ENCODE measurements around the gene WFDC10A. TPM values are rescaled to one million over a fixed set of nuclear protein-coding genes. Genes with fewer than 3 reads are reported as not detected.
"Not testable (repeated sequence)": the region's sequence is repeated elsewhere in the genome, so short reads cannot be mapped to it uniquely, and the experiment has no call there.

The WFDC10A gene
- total and polyA plus RNA-seq, 7 donors, result not detected

- Histone ChIP-seq H3K27ac (no peak overlapping the region), H3K27me3 (ENCODE audit: insufficient read depth in 3 of 3, low read length in 2 of 3) (peaks cover 0 to 2% (median 0%) of the 10 kb centered on the region in 3 donors), H3K9me3 (no peaks in the 10 kb centered on the region), H3K4me1 (no peaks in the 10 kb centered on the region), H3K36me3 (ENCODE audit: insufficient read depth in 1 of 2, low read depth in 1 of 2) (no peaks in the 10 kb centered on the region), H3K4me3 (no peak overlapping the region)
- no peak for TF ChIP-seq CTCF (IDR thresholded peaks at IDR 0.05)
- DNase-seq (no peak), ATAC-seq (no peak)
- intact Hi-C loops (cut with DNase I), result no loop called here
- 78 to 88% (median 88%) methylated on average over 3 of the region's 3 CpGs for WGBS, 3 donors
Observed at GRCh38 chr20:45646875-45647274, 17.3 kb downstream of the WFDC10A start.

GRCh38 chr20:45647441-45648050 lies 18.0 kb downstream of the WFDC10A start:
- H3K27ac ChIP-seq, result no peak overlapping the region
- H3K4me3 ChIP-seq, result no peak overlapping the region
- DNase-seq (no peak), ATAC-seq (no peak)
- H3K36me3 ChIP-seq (ENCODE audit: insufficient read depth in 1 of 2, low read depth in 1 of 2), result no peaks in the 10 kb centered on the region
- WGBS, 3 donors, result 63 to 73% (median 64%) methylated on average over 1 of the region's 1 CpG
- H3K9me3 ChIP-seq, result no peaks in the 10 kb centered on the region
- intact Hi-C loops (cut with DNase I), result no loop called here
- TF ChIP-seq CTCF (IDR thresholded peaks at IDR 0.05), result no peak
- peaks cover 0 to 2% (median 0%) of the 10 kb centered on the region in 3 donors for H3K27me3 ChIP-seq (ENCODE audit: insufficient read depth in 3 of 3, low read length in 2 of 3)
- no peaks in the 10 kb centered on the region for H3K4me1 ChIP-seq

- 77 to 81% (median 78%) methylated on average over 6 of the region's 6 CpGs for WGBS, 3 donors
Observed at GRCh38 chr20:45649312-45649863, 19.8 kb downstream of the WFDC10A start.

GRCh38 chr20:45651726-45652125 lies 22.2 kb downstream of the WFDC10A start:
- not testable (repeated sequence) for ATAC-seq
- 79 to 86% (median 82%) methylated on average over 7 of the region's 7 CpGs for WGBS, 3 donors

More at GRCh38 chr20:45649312-45649863, 19.8 kb downstream of the WFDC10A start:
- H3K4me3 ChIP-seq, result no peak overlapping the region
- intact Hi-C loops (cut with DNase I), result no loop called here
- H3K27me3 ChIP-seq (ENCODE audit: insufficient read depth in 3 of 3, low read length in 2 of 3), result peaks cover 0 to 2% (median 0%) of the 10 kb centered on the region in 3 donors
- H3K4me1 ChIP-seq, result no peaks in the 10 kb centered on the region
- no peaks in the 10 kb centered on the region for H3K9me3 ChIP-seq
- no peak for TF ChIP-seq CTCF (IDR thresholded peaks at IDR 0.05)
- ATAC-seq (no peak), DNase-seq (no peak)
- H3K27ac ChIP-seq, result no peak overlapping the region
- no peaks in the 10 kb centered on the region for H3K36me3 ChIP-seq (ENCODE audit: insufficient read depth in 1 of 2, low read depth in 1 of 2)

GRCh38 chr20:45657038-45657437 lies 27.5 kb downstream of the WFDC10A start:
- DNase-seq, result not testable (repeated sequence)
- 87 to 97% (median 92%) methylated on average over 1 to 3 of the region's 3 CpGs for WGBS, 3 donors

More at GRCh38 chr20:45651726-45652125, 22.2 kb downstream of the WFDC10A start:
- DNase-seq; H3K36me3 ChIP-seq (ENCODE audit: insufficient read depth in 1 of 2, low read depth in 1 of 2); H3K9me3 ChIP-seq; intact Hi-C loops (cut with DNase I); H3K4me1 ChIP-seq; H3K27ac ChIP-seq; H3K27me3 ChIP-seq (ENCODE audit: insufficient read depth in 3 of 3, low read length in 2 of 3); H3K4me3 ChIP-seq: not testable (repeated sequence)

More at GRCh38 chr20:45657038-45657437, 27.5 kb downstream of the WFDC10A start:
- H3K4me1 ChIP-seq; H3K9me3 ChIP-seq; intact Hi-C loops (cut with DNase I); ATAC-seq; H3K4me3 ChIP-seq; H3K27me3 ChIP-seq (ENCODE audit: insufficient read depth in 3 of 3, low read length in 2 of 3); H3K36me3 ChIP-seq (ENCODE audit: insufficient read depth in 1 of 2, low read depth in 1 of 2); H3K27ac ChIP-seq: not testable (repeated sequence)
